NCI-H1417 treated with DMSO at 0.1 percent for 48 hours (cell line): ENCODE results near the gene MTG2.

ENCODE experiments used
- DNase-seq: peaks from one replicate; lab custom pipeline; 2025; lab: John Stamatoyannopoulos, UW

MTG2 gene

DNA sequence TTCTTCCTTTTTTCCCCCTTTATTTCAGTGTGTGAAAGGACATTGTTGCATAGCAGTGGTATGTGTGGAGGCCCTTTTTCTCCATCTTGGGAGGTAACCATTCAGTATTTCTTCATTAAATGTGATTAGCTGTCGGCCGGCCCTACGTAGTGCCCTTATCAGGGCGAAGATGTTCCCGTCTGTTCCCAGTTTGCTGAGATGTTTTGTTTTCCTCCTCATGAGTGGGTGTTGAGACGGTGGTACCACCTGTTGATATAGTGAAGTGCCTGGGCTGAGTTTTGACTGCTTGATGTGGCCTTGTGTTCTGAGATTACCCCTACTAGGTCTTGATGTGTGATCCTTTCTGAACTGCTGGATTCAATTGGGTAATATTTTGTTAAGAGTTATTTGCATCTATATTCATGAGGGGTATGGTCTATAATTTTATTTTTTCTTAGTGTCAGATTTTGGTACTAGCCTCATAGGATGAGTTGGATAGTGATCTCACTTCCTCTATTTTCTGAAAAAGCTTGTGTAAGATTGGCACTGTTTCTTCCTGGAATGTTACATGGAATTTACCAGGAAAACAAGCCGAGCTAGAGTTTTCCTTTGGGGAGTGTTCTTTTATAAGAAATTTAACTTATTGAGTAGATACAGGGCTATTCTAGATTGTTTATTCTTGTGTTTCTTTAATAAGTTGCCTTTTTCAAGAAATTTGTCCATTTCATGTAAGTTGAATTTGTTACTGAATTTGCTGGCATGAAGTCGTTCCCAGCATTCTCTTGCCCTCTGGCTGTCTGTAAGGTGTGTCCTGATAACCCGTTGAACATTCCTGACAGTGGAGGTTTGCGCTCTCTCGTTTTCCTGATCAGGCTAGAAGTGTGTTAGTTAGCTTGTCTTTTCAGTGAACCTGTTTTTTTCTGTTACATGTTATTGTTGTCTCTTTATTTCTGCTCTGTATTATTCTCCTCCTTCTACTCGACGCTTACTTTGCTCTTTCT, 4.3 kb downstream of the MTG2 start:
- DNase-seq: no peak

- no peak for DNase-seq
These were observed 8.0 kb downstream of the MTG2 start for GRCh38 chr20:62190639-62191411.

DNA sequence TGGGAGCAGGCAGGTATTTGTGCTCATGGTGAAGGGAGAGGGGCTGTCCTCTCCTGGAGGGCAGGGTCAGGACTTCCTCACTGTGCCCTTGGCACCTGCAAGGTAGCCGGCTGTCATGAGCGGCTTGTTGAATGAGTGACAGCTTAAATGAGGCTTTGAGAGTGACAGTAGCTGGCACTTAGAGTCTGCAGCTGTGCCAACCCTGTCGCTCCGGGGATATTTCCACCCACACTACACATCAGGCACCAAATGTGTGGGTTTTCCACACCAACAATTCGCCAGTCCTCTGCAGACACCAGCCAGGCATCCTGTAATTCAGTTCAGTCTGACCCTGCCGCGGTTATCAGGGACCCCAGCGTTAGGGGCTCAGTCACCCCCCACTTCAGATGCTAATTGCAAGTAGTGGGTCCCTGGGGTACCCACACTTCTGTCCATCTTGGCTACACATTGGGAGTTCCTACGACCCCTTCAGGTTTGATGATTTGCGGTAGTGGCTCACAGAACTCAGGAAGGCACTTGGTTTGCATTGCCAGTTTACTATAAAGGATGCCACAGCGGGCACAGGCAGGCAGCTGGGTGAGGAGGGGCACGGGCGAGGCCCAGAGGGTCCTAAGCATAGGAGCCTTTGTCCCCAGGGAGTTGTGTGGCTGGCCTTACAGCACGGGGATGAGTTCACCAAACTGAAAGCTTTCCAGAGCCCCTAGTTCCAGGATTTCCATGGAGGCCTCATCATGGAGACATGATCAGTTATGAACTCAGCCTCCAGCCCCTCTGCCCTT, 9.1 kb downstream of the MTG2 start:
- no peak for DNase-seq

DNA sequence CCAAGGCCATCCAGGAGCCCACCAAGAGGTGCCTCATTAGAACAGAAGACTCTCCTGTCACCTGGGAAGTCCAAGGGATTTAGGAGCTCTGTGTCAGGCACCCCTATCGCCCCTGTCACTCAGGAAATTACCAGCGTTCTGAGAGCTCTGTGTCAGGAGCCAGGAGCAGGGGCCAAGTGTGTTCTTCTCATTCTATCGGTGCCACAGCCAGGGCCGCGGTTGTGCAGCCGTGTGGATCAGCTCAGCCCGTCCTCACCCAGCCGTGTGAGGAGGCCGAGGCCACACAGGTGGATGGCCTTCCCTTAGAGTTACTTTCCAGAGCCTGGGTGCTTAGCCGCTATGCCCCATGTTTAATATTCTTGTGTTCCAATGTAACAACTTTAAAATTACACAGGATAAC, 9.8 kb downstream of the MTG2 start:
- DNase-seq: no peak

GRCh38 chr20:62193079-62194025, 10.5 kb downstream of the MTG2 start:
- DNase-seq: no peak

DNA sequence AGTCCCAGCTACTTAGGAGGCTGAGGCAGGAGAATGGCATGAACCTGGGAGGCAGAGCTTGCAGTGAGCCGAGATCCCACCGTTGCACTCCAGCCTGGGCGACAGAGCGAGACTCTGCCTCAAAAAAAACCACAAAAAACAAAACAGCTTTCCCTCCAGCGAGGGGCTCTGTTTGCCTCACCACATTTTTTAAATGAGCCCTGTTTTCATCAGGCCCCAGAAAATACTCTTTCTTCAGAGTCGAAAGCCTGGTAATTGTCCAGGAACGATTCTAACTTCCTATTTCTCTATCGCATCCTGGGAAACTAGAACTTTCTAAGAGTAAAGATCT, 12.2 kb downstream of the MTG2 start:
- no peak for DNase-seq

DNA sequence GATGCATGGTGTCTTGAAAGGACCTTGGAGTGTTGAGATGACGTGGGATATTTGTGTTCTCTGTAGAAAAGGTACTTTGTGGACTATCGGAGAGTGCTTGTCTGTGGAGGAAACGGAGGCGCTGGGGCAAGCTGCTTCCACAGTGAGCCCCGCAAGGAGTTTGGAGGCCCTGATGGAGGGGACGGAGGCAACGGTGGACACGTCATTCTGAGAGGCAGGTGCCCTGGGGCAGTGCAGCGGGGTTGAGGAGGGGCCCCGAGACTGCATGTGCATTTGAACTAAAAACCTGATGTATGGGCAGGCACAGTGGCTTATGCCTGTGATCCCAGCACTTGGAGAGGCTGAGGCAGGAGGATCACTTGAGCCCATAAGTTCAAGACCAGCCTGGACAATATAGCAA, 12.9 kb downstream of the MTG2 start:
- no peak for DNase-seq

GRCh38 chr20:62196286-62196685, 13.5 kb downstream of the MTG2 start:
- no peak for DNase-seq

GRCh38 chr20:62197311-62197710, 14.5 kb downstream of the MTG2 start:
- no peak for DNase-seq

- DNase-seq: no peak
These were observed 15.0 kb downstream of the MTG2 start for GRCh38 chr20:62197801-62198200.

DNA sequence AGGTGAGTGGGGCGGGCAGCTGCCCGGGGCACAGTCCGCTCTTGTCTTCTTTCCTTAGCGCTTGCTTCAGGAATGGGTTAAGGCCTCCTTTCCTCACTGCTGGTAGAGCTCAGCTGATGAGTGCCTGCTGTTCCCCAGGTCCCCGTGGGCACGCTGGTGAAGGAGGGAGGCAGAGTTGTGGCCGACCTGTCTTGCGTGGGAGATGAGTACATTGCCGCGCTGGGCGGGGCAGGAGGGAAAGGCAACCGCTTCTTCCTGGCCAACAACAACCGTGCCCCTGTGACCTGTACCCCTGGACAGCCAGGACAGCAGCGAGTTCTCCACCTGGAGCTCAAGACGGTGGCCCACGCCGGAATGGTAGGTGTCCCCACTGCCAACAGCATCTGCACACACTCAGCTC, 15.7 kb downstream of the MTG2 start:
- no peak for DNase-seq

GRCh38 chr20:62198931-62199330, 16.1 kb downstream of the MTG2 start:
- DNase-seq: no peak

DNA sequence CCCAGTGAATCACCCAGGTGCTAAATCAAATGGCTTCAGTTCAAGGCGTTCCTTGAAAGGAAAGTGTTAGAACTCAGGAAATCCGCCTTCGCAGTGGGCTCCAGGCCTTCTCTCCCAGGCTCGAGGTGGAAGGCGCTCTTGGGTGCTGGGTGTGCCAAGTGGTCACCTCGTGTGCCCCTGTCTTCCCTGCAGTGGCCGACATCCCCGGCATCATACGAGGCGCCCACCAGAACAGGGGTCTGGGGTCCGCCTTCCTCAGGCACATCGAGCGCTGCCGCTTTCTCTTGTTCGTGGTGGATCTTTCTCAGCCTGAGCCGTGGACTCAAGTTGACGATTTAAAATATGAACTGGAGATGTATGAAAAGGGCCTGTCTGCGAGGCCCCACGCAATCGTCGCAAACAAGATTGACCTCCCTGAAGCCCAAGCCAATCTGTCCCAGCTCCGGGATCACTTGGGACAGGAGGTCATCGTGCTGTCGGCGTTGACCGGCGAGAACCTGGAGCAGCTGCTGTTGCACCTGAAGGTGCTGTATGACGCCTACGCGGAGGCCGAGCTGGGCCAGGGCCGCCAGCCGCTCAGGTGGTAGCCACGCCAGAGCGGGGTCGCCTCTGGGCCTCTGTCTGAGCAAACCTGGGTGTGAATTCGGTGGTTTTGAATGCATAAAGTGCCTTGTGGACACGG, 17.8 kb downstream of the MTG2 start:
- DNase-seq: no peak

DNA sequence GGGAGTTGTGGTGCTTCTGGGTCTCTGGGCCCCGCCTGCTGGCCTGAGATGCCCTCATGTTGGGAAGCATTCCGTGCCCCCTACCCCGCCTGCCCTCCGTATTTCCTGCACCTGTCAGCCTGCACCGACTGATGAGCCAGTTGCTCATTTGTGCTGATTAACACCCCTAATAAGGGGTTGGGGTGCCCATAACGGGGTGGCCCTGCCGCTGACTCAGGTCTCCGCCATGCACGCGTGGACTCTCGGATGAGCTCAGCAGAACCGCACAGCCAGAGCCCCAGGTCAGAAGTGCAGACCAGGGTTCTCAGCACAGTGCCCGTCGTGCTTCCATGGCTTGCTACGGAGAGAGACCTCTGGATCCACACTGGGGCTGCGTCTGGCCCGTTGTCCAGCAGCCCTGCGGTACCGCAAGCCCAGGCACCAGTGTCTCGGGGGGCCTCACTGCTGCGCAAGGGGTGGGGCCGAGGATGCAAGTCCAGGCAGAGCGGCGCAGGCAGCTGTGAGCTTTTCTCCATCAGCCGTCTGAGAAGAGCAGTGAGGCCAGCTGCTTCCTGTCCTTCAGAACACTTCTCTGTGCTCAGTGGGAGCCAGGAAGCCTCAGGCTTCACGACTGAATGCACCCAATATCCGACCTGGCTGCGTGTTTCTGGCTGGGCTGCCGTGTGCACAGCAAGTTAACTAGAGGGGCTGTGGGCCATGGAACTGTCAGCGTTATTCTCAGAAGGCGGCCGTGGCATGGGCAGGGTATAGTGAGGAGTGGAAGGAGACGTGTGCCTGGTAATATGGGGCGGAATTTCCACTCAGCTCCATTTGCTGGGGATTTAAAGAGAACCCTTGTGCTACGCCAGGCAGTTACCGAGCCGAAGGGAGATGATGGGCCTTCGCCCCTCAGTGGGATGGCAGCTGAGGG, 18.6 kb downstream of the MTG2 start:
- no peak for DNase-seq

- DNase-seq: no peak
These were observed 19.2 kb downstream of the MTG2 start for GRCh38 chr20:62202083-62202395.

- no peak for DNase-seq
These were observed 20.0 kb downstream of the MTG2 start for GRCh38 chr20:62202676-62203377.

DNA sequence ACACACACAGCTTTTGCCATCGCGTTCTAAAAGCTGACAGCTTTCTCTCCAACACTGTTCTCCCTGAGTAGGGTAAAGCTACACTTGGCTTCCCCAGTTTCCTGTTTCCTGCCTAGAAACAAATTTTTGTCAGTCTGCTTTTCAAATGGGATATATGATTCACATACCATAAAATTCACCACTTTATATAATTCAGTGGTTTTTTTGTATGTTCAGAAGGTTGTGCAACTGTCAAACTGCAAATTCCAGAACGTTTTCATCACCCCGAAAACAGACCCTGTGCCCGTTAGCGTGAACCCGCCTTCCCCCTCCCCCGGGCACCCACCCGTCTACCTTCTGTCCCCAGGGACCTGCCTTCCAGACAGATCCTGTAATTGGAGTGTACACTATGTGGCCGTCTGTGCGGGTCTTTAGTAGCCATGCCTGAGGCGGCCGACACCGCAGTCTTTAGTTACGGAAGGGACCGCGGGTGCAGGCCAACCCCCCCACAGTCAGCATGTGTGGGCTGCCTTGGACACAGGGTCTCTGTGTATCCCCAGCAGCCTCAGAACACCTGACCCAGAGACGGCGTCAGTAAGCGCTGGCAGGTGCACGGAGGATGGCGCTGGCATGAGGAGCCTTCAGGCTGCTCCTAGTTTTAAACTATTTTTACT, 20.7 kb downstream of the MTG2 start:
- no peak for DNase-seq

DNA sequence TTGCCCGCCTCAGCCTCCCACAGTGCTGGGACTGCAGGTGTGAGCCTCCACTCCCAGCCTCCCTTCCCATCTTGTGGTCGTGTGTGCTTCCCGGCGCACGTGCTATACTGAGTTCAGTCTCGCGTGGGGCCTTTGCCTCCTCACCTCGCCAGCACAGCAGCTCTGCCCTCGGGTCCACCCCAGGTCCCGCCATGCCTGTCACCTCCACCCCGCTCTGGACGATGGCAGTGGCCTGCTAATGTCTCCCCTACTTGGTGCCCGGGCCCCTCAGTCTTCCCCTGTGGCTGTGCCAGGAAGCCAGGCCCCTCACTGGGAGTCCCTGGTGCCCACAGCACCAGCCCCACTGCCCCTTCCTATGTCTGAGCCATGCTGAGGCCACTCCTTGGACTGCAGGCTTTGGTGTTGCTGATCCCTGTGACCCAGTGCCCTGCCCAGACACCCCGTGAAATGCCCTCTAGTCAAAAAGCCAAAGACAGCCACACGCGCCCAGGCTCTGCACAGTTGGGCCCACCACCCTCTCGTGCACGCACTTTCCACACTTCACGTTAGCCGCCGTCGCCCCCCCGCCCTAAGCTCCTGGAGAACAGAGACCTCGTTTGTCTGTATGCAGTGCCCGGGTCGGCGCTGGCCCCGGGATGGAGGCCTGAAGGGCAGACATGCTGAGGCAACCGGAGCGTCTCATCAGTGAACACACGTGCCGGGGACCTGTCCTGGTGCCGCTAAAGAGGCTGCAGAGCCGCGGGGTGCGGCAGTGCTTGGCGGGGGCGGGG, 23.0 kb downstream of the MTG2 start:
- DNase-seq: no peak
